ENCODE data around the gene APOA5. TPM values are rescaled to one million over a fixed set of nuclear protein-coding genes. Genes with fewer than 3 reads are reported as not detected.
"Not testable (repeated sequence)": the region's sequence is repeated elsewhere in the genome, so short reads cannot be mapped to it uniquely, and the experiment has no call there.

The APOA5 gene
- total and polyA plus RNA-seq, 9 of the 15 experiments (the other 6 are each of a cell fraction or from before 2014, with no cell fraction given) = not detected

DNA sequence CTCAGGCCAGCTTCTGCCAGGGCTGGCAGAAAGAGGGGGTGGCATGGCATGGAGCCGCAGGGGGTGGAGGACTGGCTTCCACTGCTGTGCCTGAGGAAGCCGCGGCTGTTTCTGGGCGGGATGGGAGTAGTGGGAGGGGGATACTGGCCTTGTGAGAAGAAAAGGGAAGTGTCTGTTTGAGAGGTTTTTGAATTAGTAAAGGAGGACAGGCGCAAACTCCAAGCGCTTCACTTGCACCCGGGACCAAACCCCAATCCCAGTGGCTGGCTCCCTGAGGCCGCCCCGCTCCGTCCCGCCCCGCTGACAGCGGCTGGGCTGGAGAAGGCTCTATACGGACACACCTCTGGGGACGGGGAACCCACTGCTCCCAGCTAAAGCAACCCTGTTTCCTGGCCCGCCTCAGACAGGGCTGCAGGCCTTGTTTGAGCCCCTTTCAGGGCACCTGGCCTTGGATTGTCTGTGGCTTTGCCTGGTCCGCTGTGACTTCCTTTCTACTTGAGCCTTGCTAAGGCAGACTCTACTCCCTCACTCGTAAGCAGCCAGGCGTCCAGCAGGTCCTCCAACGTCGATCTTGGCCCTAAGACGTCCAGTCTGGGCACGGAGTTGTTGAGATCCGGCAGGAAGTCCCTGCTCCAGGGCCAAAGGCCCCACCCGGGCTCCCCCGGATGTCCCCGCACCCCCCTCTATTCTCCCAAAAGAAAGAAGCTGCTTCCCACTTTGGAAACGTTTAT is 43.5 kb upstream of the APOA5 start:
- 68% methylated on average over 21 of the region's 28 CpGs for WGBS (ENCODE audit: insufficient coverage, low coverage, missing lambda C conversion rate)
- ChIA-PET POLR2A (interaction anchor here (0.6 to 1.4 kb wide), 5 partner anchors 16 to 323 kb away, joined by 3 to 4 read pairs (median 3); no protein-coding TSS in a partner anchor), CTCF (ENCODE audit: low intra/inter-chr PET ratio) (no interaction called here)
- in situ Hi-C loops (cut with MboI) (no loop called here), intact Hi-C loops (cut with micrococcal nuclease) (loop anchor here (10.0 kb wide), 1 partner anchor 100 kb away; no protein-coding TSS in a partner anchor)
- Histone ChIP-seq H3K4me2 (ENCODE audit: insufficient read depth, low read length) (0 out of 2 replicates have a peak overlapping the region, but pooled peaks have one; percentile 77), H3K27me3 (ENCODE audit: control insufficient read depth in 2 of 2, insufficient read depth in 2 of 2, low read length in 2 of 2) (peaks cover 0 to 7% of the 10 kb centered on the region in 2 experiments; a peak in 2 of 5 replicates), H3K36me3 (ENCODE audit: control insufficient read depth, insufficient read depth, low read length) (no peaks in the 10 kb centered on the region), H3K4me1 (replicated peaks in 1 of 2; ENCODE audit: control insufficient read depth in 2 of 2, insufficient read depth in 2 of 2, low read length in 2 of 2) (peaks cover 6 to 25% of the 10 kb centered on the region in 2 experiments; a peak in 3 of 5 replicates), H3K9ac (ENCODE audit: insufficient read depth in 1 of 2, low read depth in 2 of 2, low read length in 2 of 2) (peak overlapping the region; percentile 39 to 89; a peak in 2 of 4 replicates), H3K9me3 (replicated peaks; ENCODE audit: control insufficient read depth, insufficient read depth, low read depth, low read length) (no peaks in the 10 kb centered on the region), H3K27ac (ENCODE audit: extremely low read depth, low read depth, low read length) (no peak overlapping the region), H3K9me1 (ENCODE audit: control insufficient read depth, insufficient read depth, low read length) (no peaks in the 10 kb centered on the region), H3K4me3 (peak overlapping the region; percentile 24; the same call in 1 of the 2 replicates), H3K79me2 (ENCODE audit: control insufficient read depth, insufficient read depth, low read length) (no peaks in the 10 kb centered on the region), H2AFZ (ENCODE audit: low read depth, low read length) (peak overlapping the region; percentile 88), H4K20me1 (replicated peaks; ENCODE audit: control insufficient read depth, insufficient read depth, low read length) (no peaks in the 10 kb centered on the region)
- peak in 1 of 4 experiments; percentile 23 for DNase-seq (ENCODE audit: extremely low read depth in 1 of 4, low spot score in 3 of 4)
- no TSS peak for BruUV-seq (replicated peaks)
- TF ChIP-seq SPI1 (IDR thresholded peaks at IDR 0.05; ENCODE audit: borderline replicate concordance, low read depth, low read length) (peak; percentile 85), ZNF12 (CRISPR knock-in tag; IDR thresholded peaks at IDR 0.05) (no peak)
- TF ChIP-seq, protein P1, sequence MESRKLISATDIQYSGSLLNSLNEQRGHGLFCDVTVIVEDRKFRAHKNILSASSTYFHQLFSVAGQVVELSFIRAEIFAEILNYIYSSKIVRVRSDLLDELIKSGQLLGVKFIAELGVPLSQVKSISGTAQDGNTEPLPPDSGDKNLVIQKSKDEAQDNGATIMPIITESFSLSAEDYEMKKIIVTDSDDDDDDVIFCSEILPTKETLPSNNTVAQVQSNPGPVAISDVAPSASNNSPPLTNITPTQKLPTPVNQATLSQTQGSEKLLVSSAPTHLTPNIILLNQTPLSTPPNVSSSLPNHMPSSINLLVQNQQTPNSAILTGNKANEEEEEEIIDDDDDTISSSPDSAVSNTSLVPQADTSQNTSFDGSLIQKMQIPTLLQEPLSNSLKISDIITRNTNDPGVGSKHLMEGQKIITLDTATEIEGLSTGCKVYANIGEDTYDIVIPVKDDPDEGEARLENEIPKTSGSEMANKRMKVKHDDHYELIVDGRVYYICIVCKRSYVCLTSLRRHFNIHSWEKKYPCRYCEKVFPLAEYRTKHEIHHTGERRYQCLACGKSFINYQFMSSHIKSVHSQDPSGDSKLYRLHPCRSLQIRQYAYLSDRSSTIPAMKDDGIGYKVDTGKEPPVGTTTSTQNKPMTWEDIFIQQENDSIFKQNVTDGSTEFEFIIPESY (CRISPR knock-in tag; IDR thresholded peaks at IDR 0.05) = peak; percentile 71
- no peak for FAIRE-seq
- no peak for ATAC-seq

DNA sequence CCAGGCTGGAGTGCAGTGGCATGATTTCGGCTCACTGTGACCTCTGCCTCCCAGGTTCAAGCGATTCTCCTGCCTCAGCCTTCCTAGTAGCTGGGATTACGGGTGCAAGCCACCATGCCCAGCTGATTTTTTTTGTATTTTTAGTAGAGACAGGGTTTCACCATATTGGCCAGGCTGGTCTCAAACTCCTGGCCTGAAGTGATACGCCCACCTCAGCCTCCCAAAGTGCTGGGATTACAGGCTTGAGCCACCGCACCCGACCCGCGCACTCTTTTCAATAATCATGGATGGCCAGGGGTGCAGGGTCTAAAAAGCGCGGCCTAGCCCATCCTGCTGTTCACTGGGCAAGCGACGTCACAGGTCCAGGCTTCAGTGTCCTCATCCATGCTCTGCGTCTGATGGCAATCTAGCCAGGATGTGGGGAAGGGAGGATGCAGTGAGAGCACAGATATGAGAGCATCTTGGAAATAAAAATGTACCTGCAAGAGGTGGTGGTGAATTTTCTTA is 42.9 kb upstream of the APOA5 start:
- H3K27me3 ChIP-seq (ENCODE audit: control insufficient read depth in 2 of 2, insufficient read depth in 2 of 2, low read length in 2 of 2); ATAC-seq; H3K4me3 ChIP-seq; H2AFZ ChIP-seq (ENCODE audit: low read depth, low read length); H3K27ac ChIP-seq (ENCODE audit: extremely low read depth, low read depth, low read length); H3K36me3 ChIP-seq (ENCODE audit: control insufficient read depth, insufficient read depth, low read length); CTCF ChIA-PET (ENCODE audit: low intra/inter-chr PET ratio); H3K4me2 ChIP-seq (ENCODE audit: insufficient read depth, low read length); H3K9ac ChIP-seq (ENCODE audit: insufficient read depth in 1 of 2, low read depth in 2 of 2, low read length in 2 of 2); H3K9me3 ChIP-seq (replicated peaks; ENCODE audit: control insufficient read depth, insufficient read depth, low read depth, low read length); BruUV-seq (replicated peaks); H3K79me2 ChIP-seq (ENCODE audit: control insufficient read depth, insufficient read depth, low read length); FAIRE-seq; DNase-seq (ENCODE audit: extremely low read depth in 1 of 4, low spot score in 3 of 4); H4K20me1 ChIP-seq (replicated peaks; ENCODE audit: control insufficient read depth, insufficient read depth, low read length); POLR2A ChIA-PET; in situ Hi-C loops (cut with MboI); H3K9me1 ChIP-seq (ENCODE audit: control insufficient read depth, insufficient read depth, low read length): not testable (repeated sequence)
- intact Hi-C loops (cut with micrococcal nuclease) = loop anchor here (10.0 kb wide), 1 partner anchor 100 kb away; no protein-coding TSS in a partner anchor
- H3K4me1 ChIP-seq (replicated peaks in 1 of 2; ENCODE audit: control insufficient read depth in 2 of 2, insufficient read depth in 2 of 2, low read length in 2 of 2) = peaks cover 6 to 28% of the 10 kb centered on the region in 2 experiments; a peak in 3 of 5 replicates
- WGBS (ENCODE audit: insufficient coverage, low coverage, missing lambda C conversion rate) = 49% methylated on average over 13 of the region's 13 CpGs

All from K562 (cell line).